Heart right ventricle (tissue), 16 donors: Measurements from ENCODE around the gene MYO7B. TPM values are rescaled to one million over a fixed set of nuclear protein-coding genes. Genes with fewer than 3 reads are reported as not detected.

ENCODE experiments used
- ATAC-seq, 8 donors: fragments of 200-7000 bp; cut with Tn5 transposase; one replicate each; pipeline ENCODE4 v1.9.1; 2020; ENCODE audit warnings: mild to moderate bottlenecking in 8 of 8, moderate library complexity in 8 of 8, moderate number of reproducible peaks in 1 of 8
- DNase-seq, 2 donors: peaks; one replicate each; pipeline ENCODE4 v3.0.0-alpha.2; 2020
- H3K27ac ChIP-seq, 10 donors: fragments of 200-600 bp; sonication (generic) in 2 of 10; one replicate each; pipeline versions ENCODE4 v1.5.0 to v1.8.0; 2020 to 2022; ENCODE audit warnings: mild to moderate bottlenecking in 3 of 10
- H3K27me3 ChIP-seq, 7 donors: fragments of 200-600 bp; one replicate each; pipeline ENCODE4 v1.8.0; 2021 to 2022; ENCODE audit warnings: mild to moderate bottlenecking in 2 of 7
- H3K36me3 ChIP-seq, 9 donors: fragments of 200-600 bp; sonication (generic) in 1 of 9; one replicate each; pipeline versions ENCODE4 v1.5.0 to v1.8.0; 2020 to 2022; ENCODE audit warnings: mild to moderate bottlenecking in 2 of 9
- H3K4me1 ChIP-seq, 9 donors: fragments of 200-600 bp; sonication (generic) in 1 of 9; one replicate each; pipeline versions ENCODE4 v1.5.0 to v1.8.0; 2020 to 2022; ENCODE audit warnings: mild to moderate bottlenecking in 4 of 9
- H3K4me3 ChIP-seq, 10 donors: fragments of 200-600 bp; sonication (generic) in 2 of 10; one replicate each; pipeline versions ENCODE4 v1.5.0 to v1.8.0; 2020 to 2022; ENCODE audit warnings: mild to moderate bottlenecking in 7 of 10, moderate library complexity in 2 of 10
- H3K9me3 ChIP-seq, 11 donors: fragments of 200-600 bp in 10 of 11; sonication (generic) in 2 of 11; one replicate each; pipeline versions ENCODE4 v1.5.0 to v1.8.0; 2013 to 2022; ENCODE audit warnings: mild to moderate bottlenecking in 2 of 11, control low read depth in 1 of 11, moderate library complexity in 1 of 11
- WGBS, 2 donors: extraction: QIAGEN DNeasy Blood & Tissue Kit; methylation state at CpG; one replicate each; pipeline ENCODE4 v1.1.7; 2013; ENCODE audit warnings: inconsistent platforms in 1 of 2; 5-methylcytosine and 5-hydroxymethylcytosine counted together
- intact Hi-C, 10 donors: fragments of 100-400 bp; cut with DNase I; formaldehyde crosslinking; loops; one replicate each; pipeline versions ENCODE4 v1.11.1 to v1.14.2; 2022
- polyA plus RNA-seq, 2 donors: library from polyadenylated mRNA; stranded (reverse); fragments of 200-250 nt; gene quantifications; one replicate each; pipeline ENCODE4 v1.2.3, GENCODE V29; 2013
- total RNA-seq, 10 donors: library from RNA; stranded (reverse); fragmentation: NEBNext Ultra II Directional in 3 of 10; extraction: Animal tissue kit (Norgen Biotek cat#: 25700) in 3 of 10; gene quantifications; one replicate each; pipeline versions ENCODE4 v1.2.1 to v1.2.4, GENCODE V29; 2021 to 2023
- TF ChIP-seq, protein P1 (sequence below), 9 donors: fragments of 200-600 bp; sonication (generic) in 2 of 9; IDR thresholded peaks; one replicate each; pipeline versions ENCODE4 v1.5.0 to v1.8.0; 2021 to 2022; ENCODE audit warnings: antibody characterized with exemption in 9 of 9, mild to moderate bottlenecking in 5 of 9, moderate library complexity in 1 of 9
- donor health status: Arrhythmogenic right ventricular cardiomyopathy.
- donor health status: ischemic (EF 13 %, LVEDD 7.1; RV severe dilation, severe dysfunction).
- donor health status: healthy with polysubstance abuse.
- donor health status: DM: no; HTN: yes; CAD: no.
- donor health status: DM: no; HTN: no; CAD: no.
- donor health status: ischemic (EF 25% LVEDD 6.9; RV normal size, moderate dysfunction).
- donor health status: ischemic (EF 25% LVEDD 5.7; RV mildly dilated, moderate dysfunction).
- donor health status: healthy.
- donor health status: DM: yes; HTN: yes; CAD: no.
- donor health status: Ischemic cardiomyopathy.
- donor health status: ischemic (EF 35%, LVEDD 5.7; RV mildly dilated, moderate dysfunction).
- donor health status: nonischemic (EF 11% LVEDD 7.7; RV severe dilation, severe dysfunction).
- donor health status: DM: yes; HTN: yes; CAD: no.
- donor health status: PGD.
- donor health status: ischemic (EF 29% LVEDD 5.4; RV normal size, mild dysfunction).
- donor health status: nonischemic (EF 23%, LVEDD 6.1; RV moderate dilation, normal function).

The MYO7B gene
- total and polyA plus RNA-seq, 12 donors: 0.42 to 2.3 (median 0.90) TPM

DNA sequence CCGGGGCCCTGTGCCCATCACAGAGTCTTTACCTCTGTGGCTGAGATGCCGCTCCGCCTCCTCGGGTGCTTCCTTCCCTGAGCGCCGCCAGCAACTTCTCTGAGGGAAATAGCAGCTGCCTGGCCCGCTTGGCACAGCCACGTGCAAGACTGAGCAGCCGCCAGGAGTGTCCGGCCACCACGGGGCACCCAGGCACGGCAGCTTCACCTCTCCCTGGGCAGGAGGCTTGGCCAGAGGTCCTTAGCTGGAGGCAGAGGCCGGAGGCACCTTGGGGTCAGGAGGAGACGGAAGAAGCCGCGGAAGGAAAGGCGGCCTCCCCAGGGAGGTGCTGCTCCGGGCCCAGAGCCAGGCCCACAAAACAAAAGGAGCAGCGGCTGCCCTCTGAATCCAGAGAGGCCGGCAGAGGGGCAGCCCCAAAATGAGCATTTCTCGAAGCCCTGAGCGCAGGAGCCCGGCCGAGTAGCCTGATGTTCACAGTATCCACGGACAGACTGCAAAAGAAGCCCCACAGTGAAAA lies 145.9 kb downstream of the MYO7B start:
- peak; percentile 60 to 75 for DNase-seq
- peaks cover 0 to 17% (median 0%) of the 10 kb centered on the region in 7 donors for H3K27me3 ChIP-seq
- TF ChIP-seq, protein P1, sequence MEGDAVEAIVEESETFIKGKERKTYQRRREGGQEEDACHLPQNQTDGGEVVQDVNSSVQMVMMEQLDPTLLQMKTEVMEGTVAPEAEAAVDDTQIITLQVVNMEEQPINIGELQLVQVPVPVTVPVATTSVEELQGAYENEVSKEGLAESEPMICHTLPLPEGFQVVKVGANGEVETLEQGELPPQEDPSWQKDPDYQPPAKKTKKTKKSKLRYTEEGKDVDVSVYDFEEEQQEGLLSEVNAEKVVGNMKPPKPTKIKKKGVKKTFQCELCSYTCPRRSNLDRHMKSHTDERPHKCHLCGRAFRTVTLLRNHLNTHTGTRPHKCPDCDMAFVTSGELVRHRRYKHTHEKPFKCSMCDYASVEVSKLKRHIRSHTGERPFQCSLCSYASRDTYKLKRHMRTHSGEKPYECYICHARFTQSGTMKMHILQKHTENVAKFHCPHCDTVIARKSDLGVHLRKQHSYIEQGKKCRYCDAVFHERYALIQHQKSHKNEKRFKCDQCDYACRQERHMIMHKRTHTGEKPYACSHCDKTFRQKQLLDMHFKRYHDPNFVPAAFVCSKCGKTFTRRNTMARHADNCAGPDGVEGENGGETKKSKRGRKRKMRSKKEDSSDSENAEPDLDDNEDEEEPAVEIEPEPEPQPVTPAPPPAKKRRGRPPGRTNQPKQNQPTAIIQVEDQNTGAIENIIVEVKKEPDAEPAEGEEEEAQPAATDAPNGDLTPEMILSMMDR (IDR thresholded peaks at IDR 0.05): peak in 1 of 9 donors; percentile 14
- intact Hi-C loops: loop anchor here in 1 of 10 donors (5.0 kb wide), 1 partner anchor 79 kb away; no protein-coding TSS in a partner anchor
- 37 to 46% methylated on average over 25 of the region's 25 CpGs for WGBS, 2 donors
- peak overlapping the region; percentile 36 to 61 (median 50) for H3K4me3 ChIP-seq
- H3K9me3 ChIP-seq: no peaks in the 10 kb centered on the region
- H3K27ac ChIP-seq: peak overlapping the region; percentile 51 to 86 (median 76)
- H3K36me3 ChIP-seq: no peaks in the 10 kb centered on the region
- H3K4me1 ChIP-seq: peaks cover 11 to 76% (median 47%) of the 10 kb centered on the region in 9 donors
- peak; percentile 48 to 80 (median 69) for ATAC-seq

DNA sequence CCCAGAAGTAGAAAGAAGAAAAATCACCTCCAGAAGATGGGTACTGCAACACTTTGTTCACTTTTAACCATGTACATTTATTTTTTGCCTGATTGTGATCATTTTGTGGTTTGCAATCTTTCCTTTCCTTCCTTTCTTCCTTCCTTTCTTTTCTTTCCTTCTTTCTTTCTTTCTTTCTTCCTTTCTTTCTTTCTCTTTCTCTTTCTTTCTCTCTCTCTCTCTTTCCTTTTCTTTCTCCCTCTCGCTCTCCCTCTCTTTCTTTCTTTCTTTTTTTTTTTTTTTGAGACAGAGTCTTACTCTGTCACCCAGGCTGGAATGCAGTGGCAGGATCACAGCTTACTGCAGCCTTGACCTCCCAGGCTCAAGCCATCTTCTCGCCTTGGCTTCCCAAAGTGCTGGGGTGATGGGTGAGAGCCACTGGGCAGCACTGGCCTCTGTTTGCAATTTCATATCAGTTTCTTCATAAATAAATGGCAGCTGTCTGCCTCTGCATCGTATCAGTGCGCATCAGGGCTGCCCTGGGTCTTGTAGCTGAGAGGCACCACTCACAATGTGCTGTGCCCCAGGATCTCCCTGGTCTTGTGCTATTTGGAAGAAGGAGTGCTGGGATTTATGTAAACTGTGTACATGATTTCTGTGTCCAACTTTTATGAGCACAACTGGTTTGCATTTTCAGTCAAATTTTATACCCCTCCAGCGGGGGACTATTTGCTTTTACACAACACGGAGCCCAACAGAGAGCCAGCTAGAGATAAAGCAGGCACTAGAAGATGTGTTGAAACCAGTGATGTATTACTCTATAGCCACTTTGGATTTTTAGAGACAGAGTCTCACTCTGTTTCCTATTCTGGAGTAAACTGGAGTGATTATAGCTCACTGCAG lies 146.7 kb downstream of the MYO7B start:
- H3K9me3 ChIP-seq: no peaks in the 10 kb centered on the region
- TF ChIP-seq, protein P1 (IDR thresholded peaks at IDR 0.05): no peak
- ATAC-seq (no peak), DNase-seq (no peak)
- H3K4me3 ChIP-seq: peak overlapping the region in 5 of 10 donors; percentile 49 to 61 (median 59)
- peaks cover 4 to 67% (median 38%) of the 10 kb centered on the region in 9 donors for H3K4me1 ChIP-seq
- H3K27me3 ChIP-seq: peaks cover 0 to 8% (median 0%) of the 10 kb centered on the region in 7 donors
- no peaks in the 10 kb centered on the region for H3K36me3 ChIP-seq
- intact Hi-C loops: loop anchor here in 1 of 10 donors (5.0 kb wide), 1 partner anchor 80 kb away; no protein-coding TSS in a partner anchor
- WGBS, 2 donors: 76 to 88% methylated on average over 6 of the region's 6 CpGs
- H3K27ac ChIP-seq: peak overlapping the region in 8 of 10 donors; percentile 51 to 86 (median 76)

DNA sequence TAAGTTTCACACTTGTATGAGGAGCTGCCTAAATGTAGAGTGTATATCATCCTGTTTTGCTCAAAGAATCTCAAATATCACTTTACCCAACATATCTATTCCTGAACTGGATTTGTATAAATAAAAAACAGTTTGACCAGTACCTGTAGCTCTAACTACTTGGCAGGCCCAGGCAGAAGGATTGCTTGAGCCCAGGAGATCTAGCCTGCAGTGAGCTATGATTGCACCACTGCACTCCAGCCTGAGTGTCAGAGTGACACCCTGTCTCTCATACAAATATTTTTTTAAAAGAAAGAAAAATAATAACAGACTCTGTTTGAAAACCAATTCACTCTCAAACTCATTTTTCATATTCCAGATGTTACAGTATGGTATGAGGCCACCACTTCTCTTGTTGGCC lies 147.6 kb downstream of the MYO7B start:
- Histone ChIP-seq H3K27ac (peak overlapping the region in 4 of 10 donors; percentile 42 to 86 (median 63)), H3K4me1 (peaks cover 0 to 63% (median 35%) of the 10 kb centered on the region in 9 donors)
- no peak for DNase-seq

DNA sequence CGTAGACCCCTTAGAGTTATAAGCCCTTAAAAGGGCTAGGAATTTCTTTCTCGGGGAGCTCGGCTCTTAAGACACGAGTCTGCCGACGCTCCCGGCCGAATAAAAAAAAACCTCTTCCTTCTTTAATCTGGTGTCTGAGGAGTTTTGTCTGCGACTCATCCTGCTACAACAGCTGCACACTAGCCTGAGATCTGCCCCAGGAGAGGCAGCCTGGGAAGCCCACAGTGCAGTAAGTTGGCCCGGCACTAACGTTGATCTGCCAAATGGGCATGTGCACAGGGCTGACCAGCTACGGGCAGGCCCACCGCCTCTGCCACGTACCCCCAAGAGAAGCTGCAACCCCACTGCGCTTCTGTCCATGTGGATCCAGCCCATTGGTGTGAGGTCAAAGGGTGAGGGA lies 148.3 kb downstream of the MYO7B start:
- Histone ChIP-seq H3K27me3 (peaks cover 0 to 6% (median 0%) of the 10 kb centered on the region in 7 donors), H3K27ac (peak overlapping the region in 5 of 10 donors; percentile 13 to 86 (median 47)), H3K36me3 (no peaks in the 10 kb centered on the region), H3K9me3 (peaks cover 0 to 6% (median 0%) of the 10 kb centered on the region in 11 donors), H3K4me3 (no peak overlapping the region), H3K4me1 (peaks cover 0 to 63% (median 33%) of the 10 kb centered on the region in 9 donors)
- no peak for DNase-seq
- TF ChIP-seq, protein P1 (IDR thresholded peaks at IDR 0.05): no peak
- peak in 5 of 8 donors; percentile 29 to 39 (median 31) for ATAC-seq
- WGBS, 2 donors: 42 to 65% methylated on average over 15 of the region's 15 CpGs
- intact Hi-C loops: loop anchor here in 1 of 10 donors (5.0 kb wide), 1 partner anchor 81 kb away; no protein-coding TSS in a partner anchor

More for the DNA sequence above, 147.6 kb downstream of the MYO7B start:
- Histone ChIP-seq H3K36me3 (no peaks in the 10 kb centered on the region), H3K4me3 (no peak overlapping the region), H3K27me3 (peaks cover 0 to 6% (median 0%) of the 10 kb centered on the region in 7 donors), H3K9me3 (no peaks in the 10 kb centered on the region)
- TF ChIP-seq, protein P1 (IDR thresholded peaks at IDR 0.05): no peak
- ATAC-seq: no peak
- intact Hi-C loops: loop anchor here in 1 of 10 donors (5.0 kb wide), 1 partner anchor 81 kb away; no protein-coding TSS in a partner anchor
